GM06990 (cell line): Measurements from ENCODE around the gene CLMN.

Experiments
- DNase-seq: peaks from one replicate; pipeline ENCODE4 v3.0.0-alpha.2; 2011; ENCODE audit not compliant: insufficient read length; ENCODE audit errors: extremely low read depth
- H3K27me3 ChIP-seq: replicated peaks from 2 replicates; pipeline ENCODE4 v1.6.0; 2011; ENCODE audit warnings: low read length; ENCODE audit not compliant: control insufficient read depth, insufficient read depth
- H3K36me3 ChIP-seq: 2 replicates; pipeline ENCODE4 v1.5.1; 2011; ENCODE audit warnings: low read length; ENCODE audit not compliant: control insufficient read depth, insufficient read depth
- H3K4me3 ChIP-seq: replicated peaks from 2 replicates; pipeline ENCODE4 v1.5.1; 2011; ENCODE audit warnings: low read depth, mild to moderate bottlenecking, control low read depth, low read length
- CTCF ChIP-seq: IDR thresholded peaks from 2 replicates; pipeline ENCODE4 v1.5.1; 2011; ENCODE audit warnings: low read length, control low read depth, mild to moderate bottlenecking, inconsistent platforms; ENCODE audit not compliant: insufficient read depth, poor library complexity, severe bottlenecking

CLMN gene

GRCh38 chr14:95238487-95239298 is 81.0 kb downstream of the CLMN start:
- H3K36me3 ChIP-seq = no peaks in the 10 kb centered on the region
- DNase-seq = no peak
- H3K4me3 ChIP-seq = no peak overlapping the region
- no peak for TF ChIP-seq CTCF
- H3K27me3 ChIP-seq = no peaks in the 10 kb centered on the region

DNA sequence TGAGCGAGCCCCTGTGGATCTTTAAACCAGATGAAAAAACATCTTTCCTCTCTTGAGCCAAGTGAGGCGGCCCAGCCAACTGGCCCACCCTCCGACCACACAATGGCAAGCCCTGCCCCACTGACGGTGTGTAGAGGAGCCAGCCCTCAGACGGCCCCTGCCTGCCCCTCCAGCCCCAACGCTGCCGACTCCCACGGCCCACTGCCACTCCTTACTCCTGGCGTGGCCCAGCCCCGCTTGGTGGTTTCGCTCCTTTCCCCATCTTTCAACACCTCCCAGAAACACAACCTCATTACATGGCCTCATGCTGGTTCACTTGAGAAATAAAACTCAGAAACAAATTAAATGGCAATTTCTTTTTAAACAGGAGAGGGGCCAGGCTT is 81.8 kb downstream of the CLMN start:
- DNase-seq = no peak
- Histone ChIP-seq H3K27me3 (no peaks in the 10 kb centered on the region), H3K36me3 (no peaks in the 10 kb centered on the region), H3K4me3 (no peak overlapping the region)
- no peak for TF ChIP-seq CTCF

GRCh38 chr14:95237121-95237957 is 82.4 kb downstream of the CLMN start:
- DNase-seq = no peak
- TF ChIP-seq CTCF = no peak
- H3K27me3 ChIP-seq = no peaks in the 10 kb centered on the region
- H3K36me3 ChIP-seq = no peaks in the 10 kb centered on the region
- no peak overlapping the region for H3K4me3 ChIP-seq

DNA sequence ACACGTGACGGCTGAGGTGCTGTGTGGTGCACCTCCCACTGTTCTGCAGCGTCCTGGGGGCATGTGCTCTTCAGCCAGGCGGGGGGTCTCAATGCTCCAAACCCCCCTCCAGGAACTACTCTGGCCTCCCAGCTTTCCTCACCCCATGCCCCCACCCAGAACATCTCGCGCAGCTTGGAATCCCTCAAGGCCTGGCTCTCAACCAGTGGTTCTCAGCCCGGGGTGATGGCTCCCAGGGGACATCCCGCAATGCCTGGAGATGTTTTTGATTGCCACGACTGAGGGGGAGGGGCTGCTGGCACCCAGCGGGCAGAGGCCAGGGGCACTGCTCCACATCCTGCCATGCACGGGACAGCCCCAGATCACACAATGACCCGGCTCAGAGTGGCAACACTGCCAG is 83.5 kb downstream of the CLMN start:
- TF ChIP-seq CTCF = no peak
- Histone ChIP-seq H3K36me3 (no peaks in the 10 kb centered on the region), H3K27me3 (no peaks in the 10 kb centered on the region; the same call in 1 of the 2 replicates), H3K4me3 (no peak overlapping the region)
- no peak for DNase-seq

GRCh38 chr14:95235767-95236166 is 83.9 kb downstream of the CLMN start:
- Histone ChIP-seq H3K27me3 (no peaks in the 10 kb centered on the region; the same call in 1 of the 2 replicates), H3K4me3 (no peak overlapping the region), H3K36me3 (no peaks in the 10 kb centered on the region)
- no peak for TF ChIP-seq CTCF
- no peak for DNase-seq
